A673 (cell line): ENCODE measurements around the gene LRSAM1. TPM values are rescaled to one million over a fixed set of nuclear protein-coding genes. Genes with fewer than 3 reads are reported as not detected.

ENCODE experiments used
- BruUV-seq: library from RNA; stranded (reverse); fragments of 400-500 nt; replicated peaks from 2 replicates; lab custom pipeline; 2021; lab: Mats Ljungman, UMichigan
- CTCF ChIA-PET: fragments of 300-600 bp; sonication (Branson Sonifier 250); formaldehyde crosslinking; loops from one replicate; lab custom pipeline; 2022; ENCODE audit warnings: antibody characterized with exemption; lab: Charles Lee
- POLR2A ChIA-PET: fragments of 300-600 bp; sonication (Branson Sonifier 250); formaldehyde crosslinking; loops from one replicate; lab custom pipeline; 2022; ENCODE audit warnings: antibody characterized with exemption; ENCODE audit not compliant: low non-redundant PET; lab: Charles Lee
- DNase-seq: peaks from one replicate; pipeline ENCODE4 v3.0.0-alpha.2; 2015; ENCODE audit warnings: low spot score
- H3K27ac ChIP-seq: fragments of 200-600 bp; sonication (generic); 2 replicates; pipeline ENCODE4 v1.5.1; 2016; ENCODE audit warnings: mixed run types, low read depth, mild to moderate bottlenecking, mixed read lengths, antibody characterized with exemption, low read length; ENCODE audit not compliant: poor library complexity, severe bottlenecking
- H3K27me3 ChIP-seq: fragments of 200-600 bp; sonication (generic); replicated peaks from 2 replicates; pipeline ENCODE4 v1.6.1; 2017; ENCODE audit warnings: mixed run types, low read depth, mild to moderate bottlenecking, mixed read lengths, antibody characterized with exemption, low read length; ENCODE audit not compliant: insufficient read depth, poor library complexity
- H3K36me3 ChIP-seq: fragments of 200-600 bp; sonication (generic); 2 replicates; pipeline ENCODE4 v1.6.1; 2016; ENCODE audit warnings: mixed run types, mild to moderate bottlenecking, mixed read lengths, antibody characterized with exemption, low read length; ENCODE audit not compliant: insufficient read depth, poor library complexity, severe bottlenecking
- H3K4me1 ChIP-seq: fragments of 200-600 bp; sonication (generic); 2 replicates; pipeline ENCODE4 v1.6.1; 2017; ENCODE audit warnings: mixed run types, mild to moderate bottlenecking, mixed read lengths, antibody characterized with exemption, low read length; ENCODE audit not compliant: insufficient read depth, poor library complexity, severe bottlenecking
- H3K4me3 ChIP-seq: fragments of 200-600 bp; sonication (generic); 2 replicates; pipeline ENCODE4 v1.5.1; 2016; ENCODE audit warnings: low read depth, mixed run types, mild to moderate bottlenecking, mixed read lengths, low read length; ENCODE audit not compliant: poor library complexity, severe bottlenecking
- H3K9me3 ChIP-seq: fragments of 200-600 bp; sonication (generic); 2 replicates; pipeline ENCODE4 v1.6.1; 2016; ENCODE audit warnings: mixed run types, low read depth, mild to moderate bottlenecking, mixed read lengths, antibody characterized with exemption, low read length; ENCODE audit not compliant: poor library complexity, severe bottlenecking
- EZH2 ChIP-seq: fragments of 200-600 bp; sonication (generic); IDR thresholded peaks from 2 replicates; pipeline ENCODE4 v1.6.1; 2017; ENCODE audit warnings: borderline replicate concordance, low read depth, mild to moderate bottlenecking, mixed read lengths, antibody characterized with exemption, low read length; ENCODE audit not compliant: poor library complexity, severe bottlenecking
- intact Hi-C: fragments of 100-400 bp; cut with micrococcal nuclease; formaldehyde crosslinking; loops from one replicate; pipeline ENCODE4 v1.10.0; 2022; ENCODE audit not compliant: unreplicated experiment
- total RNA-seq: library from RNA; stranded (reverse); gene quantifications from 2 replicates; pipeline ENCODE4 v1.2.3, GENCODE V29; 2021
- TF ChIP-seq, protein P1 (sequence below): fragments of 300-800, 200-600 bp; sonication (generic); conservative IDR thresholded peaks from 2 replicates; pipeline ENCODE4 v1.5.1; 2017; ENCODE audit warnings: low read depth, mild to moderate bottlenecking, antibody characterized with exemption, low read length, moderate library complexity, mixed read lengths

LRSAM1 gene
- total RNA-seq, 1 experiment from 2014 or later, result 15.8 TPM

DNA sequence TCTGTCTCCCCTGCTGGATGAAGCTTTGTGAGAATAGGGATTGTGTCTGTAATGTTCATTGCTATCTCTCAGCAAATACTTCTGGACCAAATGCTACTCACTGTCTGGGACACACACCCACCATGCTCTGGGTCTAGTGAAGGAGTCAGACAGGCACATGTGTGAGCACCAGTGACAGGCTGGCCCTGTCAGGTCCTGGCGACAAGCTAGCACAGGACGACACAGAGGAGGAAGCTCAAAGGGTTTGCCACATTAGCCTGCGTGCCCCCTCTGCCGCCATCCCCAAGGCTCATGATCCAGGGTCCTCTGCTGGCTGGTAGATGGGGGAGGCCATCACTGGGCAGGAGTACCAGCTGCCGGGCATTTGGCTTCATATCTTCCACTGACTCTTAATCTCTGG lies 23.3 kb downstream of the LRSAM1 start:
- H3K4me3 ChIP-seq, result no peak overlapping the region
- ChIA-PET CTCF (interaction anchor here (0.6 kb wide), 1 partner anchor 18 kb away, joined by 5 read pairs; no protein-coding TSS in a partner anchor), POLR2A (no interaction called here)
- DNase-seq, result no peak
- H3K4me1 ChIP-seq, result no peaks in the 10 kb centered on the region
- H3K36me3 ChIP-seq, result peaks cover 9% of the 10 kb centered on the region
- no peaks in the 10 kb centered on the region for H3K27me3 ChIP-seq
- TF ChIP-seq, protein P1, sequence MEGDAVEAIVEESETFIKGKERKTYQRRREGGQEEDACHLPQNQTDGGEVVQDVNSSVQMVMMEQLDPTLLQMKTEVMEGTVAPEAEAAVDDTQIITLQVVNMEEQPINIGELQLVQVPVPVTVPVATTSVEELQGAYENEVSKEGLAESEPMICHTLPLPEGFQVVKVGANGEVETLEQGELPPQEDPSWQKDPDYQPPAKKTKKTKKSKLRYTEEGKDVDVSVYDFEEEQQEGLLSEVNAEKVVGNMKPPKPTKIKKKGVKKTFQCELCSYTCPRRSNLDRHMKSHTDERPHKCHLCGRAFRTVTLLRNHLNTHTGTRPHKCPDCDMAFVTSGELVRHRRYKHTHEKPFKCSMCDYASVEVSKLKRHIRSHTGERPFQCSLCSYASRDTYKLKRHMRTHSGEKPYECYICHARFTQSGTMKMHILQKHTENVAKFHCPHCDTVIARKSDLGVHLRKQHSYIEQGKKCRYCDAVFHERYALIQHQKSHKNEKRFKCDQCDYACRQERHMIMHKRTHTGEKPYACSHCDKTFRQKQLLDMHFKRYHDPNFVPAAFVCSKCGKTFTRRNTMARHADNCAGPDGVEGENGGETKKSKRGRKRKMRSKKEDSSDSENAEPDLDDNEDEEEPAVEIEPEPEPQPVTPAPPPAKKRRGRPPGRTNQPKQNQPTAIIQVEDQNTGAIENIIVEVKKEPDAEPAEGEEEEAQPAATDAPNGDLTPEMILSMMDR, result no peak
- no peak for TF ChIP-seq EZH2
- no TSS peak for BruUV-seq
- intact Hi-C loops, result no loop called here
- no peak overlapping the region for H3K27ac ChIP-seq
- H3K9me3 ChIP-seq, result no peaks in the 10 kb centered on the region

DNA sequence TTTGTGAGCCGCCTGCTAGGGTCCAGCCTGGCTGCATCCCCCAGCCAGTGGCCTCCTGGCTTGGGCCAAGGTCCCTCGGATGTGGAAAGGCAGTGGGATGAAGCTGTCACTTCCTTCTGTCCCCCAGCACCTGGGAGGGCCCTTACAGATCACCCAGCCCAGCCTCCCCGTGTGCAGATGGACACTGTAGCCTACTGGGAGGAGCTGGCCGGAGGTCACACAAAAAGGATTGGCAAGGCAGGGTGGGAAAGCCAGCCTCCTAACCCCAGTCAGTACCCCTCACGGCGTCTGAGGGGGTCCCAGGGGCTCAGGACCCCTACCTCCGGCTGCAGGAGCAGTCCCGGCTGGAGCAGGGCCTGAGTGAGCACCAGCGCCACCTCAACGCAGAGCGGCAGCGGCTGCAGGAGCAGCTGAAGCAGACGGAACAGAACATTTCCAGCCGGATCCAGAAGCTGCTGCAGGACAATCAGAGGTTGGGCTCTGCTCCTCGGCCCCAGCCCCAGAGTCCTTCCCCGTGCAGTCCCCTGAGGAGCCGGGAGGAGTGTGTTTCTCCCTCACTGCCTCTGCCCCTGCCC lies 28.3 kb downstream of the LRSAM1 start:
- intact Hi-C loops, result no loop called here
- H3K4me1 ChIP-seq, result no peaks in the 10 kb centered on the region
- no peak overlapping the region for H3K27ac ChIP-seq
- no peaks in the 10 kb centered on the region for H3K27me3 ChIP-seq
- ChIA-PET POLR2A (no interaction called here), CTCF (no interaction called here)
- no TSS peak for BruUV-seq
- H3K36me3 ChIP-seq, result peaks cover 16% of the 10 kb centered on the region
- H3K4me3 ChIP-seq, result no peak overlapping the region
- H3K9me3 ChIP-seq, result no peaks in the 10 kb centered on the region
- TF ChIP-seq, protein P1, result no peak
- TF ChIP-seq EZH2, result no peak
- no peak for DNase-seq

DNA sequence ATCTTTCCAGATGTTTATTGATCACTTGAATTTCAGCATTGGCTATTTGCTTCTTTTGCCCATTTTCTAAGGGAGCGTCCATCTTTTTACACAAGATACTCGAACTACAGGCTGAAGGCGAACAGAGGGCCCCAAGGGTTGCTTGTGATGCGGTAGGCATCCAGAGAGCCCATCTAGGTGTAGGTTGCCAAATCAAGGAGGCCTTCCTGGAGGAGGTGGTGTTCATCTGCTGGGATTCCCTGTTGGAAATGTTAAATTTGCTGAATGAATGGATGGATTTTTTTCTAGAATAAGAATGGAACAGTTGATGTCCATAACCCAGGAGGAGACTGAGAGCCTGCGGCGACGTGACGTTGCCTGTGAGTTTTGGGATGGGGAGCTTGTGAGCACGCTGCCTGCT lies 31.4 kb downstream of the LRSAM1 start:
- CTCF ChIA-PET, result no interaction called here
- intact Hi-C loops, result no loop called here
- BruUV-seq, result no TSS peak

More for the DNA sequence above, 31.4 kb downstream of the LRSAM1 start:
- POLR2A ChIA-PET, result no interaction called here
- no peak for DNase-seq
- Histone ChIP-seq H3K36me3 (peaks cover 16% of the 10 kb centered on the region), H3K27me3 (no peaks in the 10 kb centered on the region), H3K4me1 (peaks cover 5% of the 10 kb centered on the region), H3K27ac (no peak overlapping the region), H3K9me3 (no peaks in the 10 kb centered on the region), H3K4me3 (no peak overlapping the region)
- no peak for TF ChIP-seq EZH2
- TF ChIP-seq, protein P1, result no peak
